Upper lobe of left lung (tissue), 6 donors: ENCODE data around the gene KLHDC1. TPM values are rescaled to one million over a fixed set of nuclear protein-coding genes. Genes with fewer than 3 reads are reported as not detected.
"Not testable (repeated sequence)": the region's sequence is repeated elsewhere in the genome, so short reads cannot be mapped to it uniquely, and the experiment has no call there.

Experiments
- ATAC-seq, 2 donors: fragments of 200-7000 bp; cut with Tn5 transposase; one replicate each; pipeline ENCODE4 v1.9.1; 2022; ENCODE audit warnings: mild to moderate bottlenecking in 2 of 2, moderate library complexity in 2 of 2; ENCODE audit not compliant: low FRiP score in 2 of 2
- DNase-seq, 2 donors: peaks; one replicate each; pipeline ENCODE4 v3.0.0-alpha.2; 2019 to 2020
- H3K27ac ChIP-seq, 4 donors: fragments of 200-600 bp; sonication (generic); one replicate each; pipeline ENCODE4 v1.5.1; 2016 to 2019
- H3K27me3 ChIP-seq, 4 donors: fragments of 200-600 bp; sonication (generic); one replicate each; pipeline ENCODE4 v1.5.1; 2017 to 2019
- H3K36me3 ChIP-seq, 4 donors: fragments of 200-600 bp; sonication (generic); one replicate each; pipeline ENCODE4 v1.5.1; 2016 to 2019
- H3K4me1 ChIP-seq, 4 donors: fragments of 200-600 bp; sonication (generic); one replicate each; pipeline ENCODE4 v1.5.1; 2018 to 2019
- H3K4me3 ChIP-seq, 4 donors: fragments of 200-600 bp; sonication (generic); one replicate each; pipeline ENCODE4 v1.5.1; 2017 to 2019; ENCODE audit warnings: mild to moderate bottlenecking in 2 of 4, moderate library complexity in 1 of 4
- H3K9me3 ChIP-seq, 4 donors: fragments of 200-600 bp; sonication (generic); one replicate each; pipeline ENCODE4 v1.5.1; 2018 to 2019
- CTCF ChIP-seq, 6 experiments: fragments of 450-650 bp in 4 of 6; fragments of 200-600 bp in 2 of 6; sonication (generic) in 2 of 6; IDR thresholded peaks; one replicate each; pipeline ENCODE4 v1.5.1; 2016 to 2019; ENCODE audit warnings: antibody characterized with exemption in 6 of 6
- EP300 ChIP-seq, 4 donors: sonication (generic); formaldehyde crosslinking; IDR thresholded peaks; one replicate each; pipeline ENCODE4 v1.5.1; 2017; ENCODE audit warnings: antibody characterized with exemption in 4 of 4, control low read depth in 2 of 4
- POLR2A ChIP-seq, 4 donors: fragments of 450-650 bp; IDR thresholded peaks; one replicate each; pipeline ENCODE4 v1.5.1; 2016 to 2017; ENCODE audit warnings: antibody characterized with exemption in 4 of 4, mild to moderate bottlenecking in 2 of 4
- POLR2AphosphoS5 ChIP-seq, 2 donors: sonication (generic); formaldehyde crosslinking; IDR thresholded peaks; one replicate each; pipeline ENCODE4 v1.5.1; 2017; ENCODE audit warnings: antibody characterized with exemption in 2 of 2
- WGBS, 2 donors: methylation state at CpG; one replicate each; pipeline ENCODE4 v1.1.5; 2017 to 2018; 5-methylcytosine and 5-hydroxymethylcytosine counted together
- total RNA-seq, 6 donors: library from RNA; depleted of rRNA in 4 of 6; stranded (reverse); fragments of >200 nt in 4 of 6; gene quantifications; one replicate each; pipeline versions ENCODE4 v1.1.0 to v1.2.1, GENCODE V29; 2016 to 2021
- donor health status: DM: no; HTN: no; CAD: no; lungs with moderate emphysema.
- donor health status: DM: no; HTN: yes; CAD: no; lungs with severe emphysema.

KLHDC1 gene
- total RNA-seq, 6 donors from 2014 or later = 4.6 to 11.1 (median 5.3) TPM

GRCh38 chr14:49692193-49692757 is 645 bp upstream of the KLHDC1 start:
- ATAC-seq (no peak), DNase-seq (no peak)
- H3K4me1 ChIP-seq = peaks cover 10 to 31% (median 19%) of the 10 kb centered on the region in 4 donors
- no peaks in the 10 kb centered on the region for H3K9me3 ChIP-seq
- WGBS, 2 donors = 46 to 58% methylated on average over 6 of the region's 6 CpGs
- peak overlapping the region in 3 of 4 donors; percentile 76 to 80 (median 78) for H3K4me3 ChIP-seq
- H3K36me3 ChIP-seq = no peaks in the 10 kb centered on the region
- H3K27me3 ChIP-seq = no peaks in the 10 kb centered on the region
- peak overlapping the region; percentile 91 to 98 (median 96) for H3K27ac ChIP-seq
- TF ChIP-seq POLR2AphosphoS5 (IDR thresholded peaks at IDR 0.05) = no peak

GRCh38 chr14:49693735-49694124 is 810 bp downstream of the KLHDC1 start:
- peak in 1 of 2 donors; percentile 67 for DNase-seq
- not testable (repeated sequence) for H3K36me3 ChIP-seq, H3K27me3 ChIP-seq, ATAC-seq, H3K9me3 ChIP-seq
- 16 to 53% methylated on average over 5 to 10 of the region's 13 CpGs for WGBS, 2 donors
- Histone ChIP-seq H3K27ac (peak overlapping the region; percentile 91 to 98 (median 96)), H3K4me1 (peaks cover 6 to 19% (median 12%) of the 10 kb centered on the region in 4 donors), H3K4me3 (peak overlapping the region; percentile 46 to 80 (median 77))

- H3K36me3 ChIP-seq = peaks cover 0 to 13% (median 3%) of the 10 kb centered on the region in 4 donors
- ATAC-seq (no peak), DNase-seq (no peak)
- H3K4me1 ChIP-seq = peaks cover 0 to 4% (median 0%) of the 10 kb centered on the region in 4 donors
- no peak for TF ChIP-seq EP300 (IDR thresholded peaks at IDR 0.05)
- TF ChIP-seq CTCF (IDR thresholded peaks at IDR 0.05) = no peak
- TF ChIP-seq POLR2A (IDR thresholded peaks at IDR 0.05) = no peak
- no peak for TF ChIP-seq POLR2AphosphoS5 (IDR thresholded peaks at IDR 0.05)
- no peaks in the 10 kb centered on the region for H3K27me3 ChIP-seq
- no peak overlapping the region for H3K27ac ChIP-seq
- 76 to 86% methylated on average over 4 of the region's 4 CpGs for WGBS, 2 donors
- H3K4me3 ChIP-seq = no peak overlapping the region
- H3K9me3 ChIP-seq = no peaks in the 10 kb centered on the region
Measured at GRCh38 chr14:49702725-49703124, 9.8 kb downstream of the KLHDC1 start.

GRCh38 chr14:49703965-49704364 is 11.0 kb downstream of the KLHDC1 start:
- Histone ChIP-seq H3K4me3 (no peak overlapping the region), H3K36me3 (peaks cover 0 to 13% (median 3%) of the 10 kb centered on the region in 4 donors), H3K9me3 (no peaks in the 10 kb centered on the region), H3K27me3 (no peaks in the 10 kb centered on the region), H3K4me1 (peaks cover 0 to 4% (median 0%) of the 10 kb centered on the region in 4 donors), H3K27ac (no peak overlapping the region)
- no peak for ATAC-seq
- 52 to 55% methylated on average over 3 of the region's 3 CpGs for WGBS, 2 donors
- no peak for DNase-seq
- TF ChIP-seq POLR2AphosphoS5 (IDR thresholded peaks at IDR 0.05) = no peak
- no peak for TF ChIP-seq EP300 (IDR thresholded peaks at IDR 0.05)
- no peak for TF ChIP-seq CTCF (IDR thresholded peaks at IDR 0.05)
- TF ChIP-seq POLR2A (IDR thresholded peaks at IDR 0.05) = no peak

- ATAC-seq = not testable (repeated sequence)
- WGBS, 2 donors = 83 to 95% methylated on average over 4 of the region's 4 CpGs
Measured at GRCh38 chr14:49704471-49704870, 11.6 kb downstream of the KLHDC1 start.

GRCh38 chr14:49710993-49711392 is 18.1 kb downstream of the KLHDC1 start:
- not testable (repeated sequence) for DNase-seq, H3K27ac ChIP-seq, H3K4me3 ChIP-seq, ATAC-seq, H3K4me1 ChIP-seq, H3K9me3 ChIP-seq, H3K27me3 ChIP-seq
- H3K36me3 ChIP-seq = peaks cover 0 to 12% (median 0%) of the 10 kb centered on the region in 4 donors
- WGBS, 2 donors = 92 to 95% methylated on average over 11 of the region's 11 CpGs

More at GRCh38 chr14:49704471-49704870, 11.6 kb downstream of the KLHDC1 start:
- H3K36me3 ChIP-seq = peaks cover 0 to 13% (median 3%) of the 10 kb centered on the region in 4 donors
- not testable (repeated sequence) for H3K27me3 ChIP-seq, H3K4me1 ChIP-seq, H3K27ac ChIP-seq, H3K9me3 ChIP-seq, DNase-seq, H3K4me3 ChIP-seq

GRCh38 chr14:49720744-49721143 is 27.8 kb downstream of the KLHDC1 start:
- peaks cover 0 to 40% (median under 1%) of the 10 kb centered on the region in 4 donors for H3K36me3 ChIP-seq
- H3K4me3 ChIP-seq = no peak overlapping the region
- no peaks in the 10 kb centered on the region for H3K27me3 ChIP-seq
- H3K9me3 ChIP-seq = no peaks in the 10 kb centered on the region
- ATAC-seq (no peak), DNase-seq (no peak)
- no peak overlapping the region for H3K27ac ChIP-seq
- H3K4me1 ChIP-seq = no peaks in the 10 kb centered on the region
- TF ChIP-seq CTCF (IDR thresholded peaks at IDR 0.05) (no peak), POLR2AphosphoS5 (IDR thresholded peaks at IDR 0.05) (no peak), EP300 (IDR thresholded peaks at IDR 0.05) (no peak), POLR2A (IDR thresholded peaks at IDR 0.05) (no peak)

GRCh38 chr14:49721733-49722435 is 29.0 kb downstream of the KLHDC1 start:
- H3K4me1 ChIP-seq, ATAC-seq, H3K9me3 ChIP-seq, H3K27me3 ChIP-seq, H3K4me3 ChIP-seq, H3K27ac ChIP-seq, DNase-seq: not testable (repeated sequence)
- 88 to 91% methylated on average over 9 of the region's 9 CpGs for WGBS, 2 donors
- H3K36me3 ChIP-seq = peaks cover 0 to 44% (median 12%) of the 10 kb centered on the region in 4 donors
